Peyer's patch (tissue), 4 donors: ENCODE results near the gene WT1.

ENCODE experiments used
- CTCF ChIP-seq, 6 experiments: fragments of 450-650 bp in 4 of 6; fragments of 200-600 bp in 2 of 6; sonication (generic) in 1 of 6; IDR thresholded peaks; one replicate each; pipeline ENCODE4 v1.5.1; 2017 to 2019; ENCODE audit warnings: antibody characterized with exemption in 6 of 6, mild to moderate bottlenecking in 3 of 6, moderate library complexity in 1 of 6
- POLR2A ChIP-seq, 2 donors: fragments of 450-650 bp; IDR thresholded peaks; one replicate each; pipeline ENCODE4 v1.5.1; 2017; ENCODE audit warnings: antibody characterized with exemption in 2 of 2, mild to moderate bottlenecking in 2 of 2, moderate library complexity in 2 of 2

DNA sequence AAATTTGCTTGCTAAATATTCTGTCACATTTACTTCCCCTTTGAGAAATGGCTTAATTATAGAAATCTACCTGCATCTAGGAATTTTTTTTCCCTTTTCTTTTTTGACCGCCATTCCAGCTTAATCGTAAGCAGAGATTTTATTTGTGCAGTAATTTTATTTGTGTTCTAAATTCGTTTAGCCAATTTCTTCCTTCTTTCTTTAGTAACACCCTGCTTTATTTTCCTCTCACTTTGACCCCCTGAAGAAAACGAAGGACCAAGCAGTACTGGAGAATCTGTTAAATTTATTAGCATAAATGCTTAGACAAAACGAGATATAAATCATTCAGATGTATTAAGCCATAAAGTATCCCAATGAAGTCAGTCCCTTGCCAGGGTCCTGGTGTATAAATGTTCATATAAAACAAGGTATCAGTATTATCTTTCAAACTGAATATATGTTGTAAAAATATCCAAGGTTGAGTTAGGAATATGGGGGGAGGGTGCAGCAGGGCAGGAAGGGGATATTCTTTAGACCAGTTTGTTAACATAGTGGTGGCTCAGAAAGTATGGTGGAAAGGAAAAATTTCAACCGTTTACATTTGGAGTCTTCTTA is 5.1 kb upstream of the WT1 start:
- no peak for TF ChIP-seq CTCF (IDR thresholded peaks at IDR 0.05)
- no peak for TF ChIP-seq POLR2A (IDR thresholded peaks at IDR 0.05)
